Measurements from ENCODE around the gene RAB27A.
A peak's percentile ranks its signal among the peaks of the same experiment; 100 is the strongest.
"Not testable (repeated sequence)": the region's sequence is repeated elsewhere in the genome, so short reads cannot be mapped to it uniquely, and the experiment has no call there.

The RAB27A gene

GRCh38 chr15:55289746-55290527, at the start of gene RAB27A:
Gene RAB27A (minus strand): TSS chr15:55289813. CDS start chr15:55234934, 54,879 bp downstream.
- Histone ChIP-seq H3K9me3 (ENCODE audit: control insufficient read depth, insufficient read depth, low read length) (no peaks in the 10 kb centered on the region), H3K4me3 (ENCODE audit: low read depth, low read length) (peak within 1 kb of the TSS; percentile 86), H3K27me3 (ENCODE audit: control insufficient read depth, insufficient read depth, low read length) (peaks cover 3% of the 10 kb centered on the region), H3K9ac (ENCODE audit: low read depth, low read length) (peak within 1 kb of the TSS; percentile 54), H3K4me1 (ENCODE audit: control insufficient read depth, insufficient read depth, low read length) (peaks cover 6% of the 10 kb centered on the region), H3K36me3 (ENCODE audit: control insufficient read depth, insufficient read depth, low read length) (no peaks in the 10 kb centered on the region)

GRCh38 chr15:55337160-55337559, 47.5 kb upstream of the RAB27A start:
- no peaks in the 10 kb centered on the region for H3K27me3 ChIP-seq (ENCODE audit: control insufficient read depth, insufficient read depth, low read length)
- H3K36me3 ChIP-seq (ENCODE audit: control insufficient read depth, insufficient read depth, low read length) = no peaks in the 10 kb centered on the region
- H3K4me3 ChIP-seq (ENCODE audit: low read depth, low read length) = no peak overlapping the region
- H3K9ac ChIP-seq (ENCODE audit: low read depth, low read length) = no peak overlapping the region
- H3K4me1 ChIP-seq (ENCODE audit: control insufficient read depth, insufficient read depth, low read length) = no peaks in the 10 kb centered on the region
- H3K9me3 ChIP-seq (ENCODE audit: control insufficient read depth, insufficient read depth, low read length) = no peaks in the 10 kb centered on the region

- H3K4me3 ChIP-seq (ENCODE audit: low read depth, low read length) = no peak overlapping the region
- H3K9ac ChIP-seq (ENCODE audit: low read depth, low read length) = no peak overlapping the region
- no peaks in the 10 kb centered on the region for H3K36me3 ChIP-seq (ENCODE audit: control insufficient read depth, insufficient read depth, low read length)
- H3K4me1 ChIP-seq (ENCODE audit: control insufficient read depth, insufficient read depth, low read length) = no peaks in the 10 kb centered on the region
- no peaks in the 10 kb centered on the region for H3K27me3 ChIP-seq (ENCODE audit: control insufficient read depth, insufficient read depth, low read length)
- no peaks in the 10 kb centered on the region for H3K9me3 ChIP-seq (ENCODE audit: control insufficient read depth, insufficient read depth, low read length)
Observed at GRCh38 chr15:55334997-55335396, 45.4 kb upstream of the RAB27A start.

GRCh38 chr15:55334371-55334770, 44.8 kb upstream of the RAB27A start:
- Histone ChIP-seq H3K9ac (ENCODE audit: low read depth, low read length) (no peak overlapping the region), H3K9me3 (ENCODE audit: control insufficient read depth, insufficient read depth, low read length) (no peaks in the 10 kb centered on the region), H3K36me3 (ENCODE audit: control insufficient read depth, insufficient read depth, low read length) (no peaks in the 10 kb centered on the region), H3K4me1 (ENCODE audit: control insufficient read depth, insufficient read depth, low read length) (no peaks in the 10 kb centered on the region), H3K4me3 (ENCODE audit: low read depth, low read length) (no peak overlapping the region), H3K27me3 (ENCODE audit: control insufficient read depth, insufficient read depth, low read length) (no peaks in the 10 kb centered on the region)

- H3K4me3 ChIP-seq (ENCODE audit: low read depth, low read length) = no peak overlapping the region
- H3K9ac ChIP-seq (ENCODE audit: low read depth, low read length) = no peak overlapping the region
- peaks cover 2% of the 10 kb centered on the region for H3K4me1 ChIP-seq (ENCODE audit: control insufficient read depth, insufficient read depth, low read length)
- H3K36me3 ChIP-seq (ENCODE audit: control insufficient read depth, insufficient read depth, low read length) = no peaks in the 10 kb centered on the region
- H3K9me3 ChIP-seq (ENCODE audit: control insufficient read depth, insufficient read depth, low read length) = no peaks in the 10 kb centered on the region
- no peaks in the 10 kb centered on the region for H3K27me3 ChIP-seq (ENCODE audit: control insufficient read depth, insufficient read depth, low read length)
Observed at GRCh38 chr15:55327387-55327786, 37.8 kb upstream of the RAB27A start.

GRCh38 chr15:55322467-55322866, 32.9 kb upstream of the RAB27A start:
- no peak overlapping the region for H3K9ac ChIP-seq (ENCODE audit: low read depth, low read length)

GRCh38 chr15:55320963-55321362, 31.4 kb upstream of the RAB27A start:
- no peaks in the 10 kb centered on the region for H3K36me3 ChIP-seq (ENCODE audit: control insufficient read depth, insufficient read depth, low read length)
- H3K4me3 ChIP-seq (ENCODE audit: low read depth, low read length) = no peak overlapping the region
- no peaks in the 10 kb centered on the region for H3K27me3 ChIP-seq (ENCODE audit: control insufficient read depth, insufficient read depth, low read length)
- H3K9ac ChIP-seq (ENCODE audit: low read depth, low read length) = no peak overlapping the region
- H3K4me1 ChIP-seq (ENCODE audit: control insufficient read depth, insufficient read depth, low read length) = peaks cover 2% of the 10 kb centered on the region
- H3K9me3 ChIP-seq (ENCODE audit: control insufficient read depth, insufficient read depth, low read length) = no peaks in the 10 kb centered on the region

More at GRCh38 chr15:55322467-55322866, 32.9 kb upstream of the RAB27A start:
- Histone ChIP-seq H3K4me1 (ENCODE audit: control insufficient read depth, insufficient read depth, low read length) (peaks cover 2% of the 10 kb centered on the region), H3K9me3 (ENCODE audit: control insufficient read depth, insufficient read depth, low read length) (no peaks in the 10 kb centered on the region), H3K36me3 (ENCODE audit: control insufficient read depth, insufficient read depth, low read length) (no peaks in the 10 kb centered on the region), H3K4me3 (ENCODE audit: low read depth, low read length) (no peak overlapping the region), H3K27me3 (ENCODE audit: control insufficient read depth, insufficient read depth, low read length) (no peaks in the 10 kb centered on the region)

GRCh38 chr15:55320238-55320550, 30.6 kb upstream of the RAB27A start:
- H3K36me3 ChIP-seq (ENCODE audit: control insufficient read depth, insufficient read depth, low read length) = no peaks in the 10 kb centered on the region
- peaks cover 2% of the 10 kb centered on the region for H3K4me1 ChIP-seq (ENCODE audit: control insufficient read depth, insufficient read depth, low read length)
- H3K9me3 ChIP-seq (ENCODE audit: control insufficient read depth, insufficient read depth, low read length) = no peaks in the 10 kb centered on the region
- H3K4me3 ChIP-seq (ENCODE audit: low read depth, low read length) = no peak overlapping the region
- no peaks in the 10 kb centered on the region for H3K27me3 ChIP-seq (ENCODE audit: control insufficient read depth, insufficient read depth, low read length)
- H3K9ac ChIP-seq (ENCODE audit: low read depth, low read length) = no peak overlapping the region

- H3K4me1 ChIP-seq (ENCODE audit: control insufficient read depth, insufficient read depth, low read length) = peaks cover 2% of the 10 kb centered on the region
- no peaks in the 10 kb centered on the region for H3K36me3 ChIP-seq (ENCODE audit: control insufficient read depth, insufficient read depth, low read length)
- H3K4me3 ChIP-seq (ENCODE audit: low read depth, low read length) = peak overlapping the region; percentile 96
- no peaks in the 10 kb centered on the region for H3K9me3 ChIP-seq (ENCODE audit: control insufficient read depth, insufficient read depth, low read length)
- no peak overlapping the region for H3K9ac ChIP-seq (ENCODE audit: low read depth, low read length)
- no peaks in the 10 kb centered on the region for H3K27me3 ChIP-seq (ENCODE audit: control insufficient read depth, insufficient read depth, low read length)
Observed at GRCh38 chr15:55319537-55320237, 30.1 kb upstream of the RAB27A start.

- peak within 1 kb of the TSS; percentile 96 for H3K4me3 ChIP-seq (ENCODE audit: low read depth, low read length)
- peak within 1 kb of the TSS; percentile 96 for H3K9ac ChIP-seq (ENCODE audit: low read depth, low read length)
- H3K27me3 ChIP-seq (ENCODE audit: control insufficient read depth, insufficient read depth, low read length) = no peaks in the 10 kb centered on the region
- H3K9me3 ChIP-seq (ENCODE audit: control insufficient read depth, insufficient read depth, low read length) = no peaks in the 10 kb centered on the region
- no peaks in the 10 kb centered on the region for H3K4me1 ChIP-seq (ENCODE audit: control insufficient read depth, insufficient read depth, low read length)
- no peaks in the 10 kb centered on the region for H3K36me3 ChIP-seq (ENCODE audit: control insufficient read depth, insufficient read depth, low read length)
Observed at GRCh38 chr15:55318588-55319494, 29.2 kb upstream of the RAB27A start, which contains the start of the genes PIGB and PIGBOS1. Gene PIGB (plus strand): TSS chr15:55319222. CDS start chr15:55319251, 29 bp downstream. Gene PIGBOS1 (minus strand): TSS chr15:55319123. CDS start chr15:55317792, 1,331 bp downstream.

GRCh38 chr15:55302801-55303200, 13.2 kb upstream of the RAB27A start:
- not testable (repeated sequence) for H3K9me3 ChIP-seq (ENCODE audit: control insufficient read depth, insufficient read depth, low read length); H3K4me3 ChIP-seq (ENCODE audit: low read depth, low read length); H3K27me3 ChIP-seq (ENCODE audit: control insufficient read depth, insufficient read depth, low read length); H3K9ac ChIP-seq (ENCODE audit: low read depth, low read length); H3K36me3 ChIP-seq (ENCODE audit: control insufficient read depth, insufficient read depth, low read length); H3K4me1 ChIP-seq (ENCODE audit: control insufficient read depth, insufficient read depth, low read length)

Measured in iPS-15b (cell line).